ENCODE data around the gene NALCN.

GRCh38 chr13:101271681-101272245 lies 144.5 kb downstream of the NALCN start:
- TF ChIP-seq CTCF (IDR thresholded peaks at IDR 0.05; ENCODE audit: insufficient read depth, low read depth, low read length): no peak
- no peak for TF ChIP-seq EZH2 (IDR thresholded peaks at IDR 0.05; ENCODE audit: insufficient read depth, low read length)

Measured in astrocyte (in vitro differentiated cells and primary cell).